Colonic mucosa (tissue), 4 donors: ENCODE data around the gene LRRTM4. TPM values are rescaled to one million over a fixed set of nuclear protein-coding genes. Genes with fewer than 3 reads are reported as not detected.

ENCODE experiments used
- DNase-seq: peaks from one replicate; pipeline ENCODE4 v3.0.0-alpha.2; 2020
- H3K27ac ChIP-seq: fragments of 200-600 bp; one replicate; pipeline ENCODE4 v1.8.0; 2021
- H3K27me3 ChIP-seq: fragments of 200-600 bp; one replicate; pipeline ENCODE4 v1.8.0; 2021
- H3K36me3 ChIP-seq: fragments of 200-600 bp; one replicate; pipeline ENCODE4 v1.8.0; 2021
- H3K4me1 ChIP-seq: fragments of 200-600 bp; one replicate; pipeline ENCODE4 v1.8.0; 2021; ENCODE audit warnings: mild to moderate bottlenecking
- H3K4me3 ChIP-seq: fragments of 200-600 bp; one replicate; pipeline ENCODE4 v1.8.0; 2021
- H3K9ac ChIP-seq, 2 donors: one replicate each; pipeline ENCODE4 v1.7.0; 2013; ENCODE audit warnings: control low read depth in 2 of 2, low read depth in 2 of 2, low read length in 2 of 2
- H3K9me3 ChIP-seq: fragments of 200-600 bp; one replicate; pipeline ENCODE4 v1.8.0; 2021
- CTCF ChIP-seq: fragments of 200-600 bp; IDR thresholded peaks from one replicate; pipeline ENCODE4 v1.8.0; 2022; ENCODE audit warnings: antibody characterized with exemption, mild to moderate bottlenecking
- intact Hi-C: fragments of 100-400 bp; cut with DNase I; formaldehyde crosslinking; loops from one replicate; pipeline ENCODE4 v1.14.1; 2022
- total RNA-seq, 2 donors: library from RNA; stranded (reverse); fragmentation: NEBNext Ultra II Directional in 1 of 2; extraction: Animal tissue kit (Norgen Biotek cat#: 25700) in 1 of 2; gene quantifications; one replicate each; pipeline ENCODE4 v1.2.1, GENCODE V29; 2021
- donor health status: healthy.
- donor health status: DM: no; HTN: no; CAD: no.
- donor health status: DM: no; HTN: no; CAD: no.

The LRRTM4 gene
- total RNA-seq, 2 donors from 2014 or later: 0.32 TPM; not detected in 1

DNA sequence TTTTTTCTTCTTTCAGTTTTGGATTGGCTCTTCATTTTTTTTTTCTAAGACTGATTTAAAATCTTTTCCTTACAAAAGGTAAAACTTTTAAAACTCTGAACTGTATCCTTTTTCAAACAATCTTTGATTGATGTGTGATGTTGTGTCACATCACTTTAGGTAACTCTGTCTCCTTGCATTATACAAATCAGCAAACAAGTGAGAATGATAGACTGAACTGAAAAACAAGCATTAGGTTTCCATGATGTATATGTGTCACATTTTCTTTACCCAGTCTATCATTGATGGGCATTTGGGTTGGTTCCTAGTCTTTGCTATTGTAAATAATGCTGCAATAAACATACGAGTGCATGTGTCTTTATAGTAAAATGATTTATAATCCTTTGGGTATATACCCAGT lies 655.7 kb downstream of the LRRTM4 start:
- H3K36me3 ChIP-seq: no peaks in the 10 kb centered on the region
- no peak overlapping the region for H3K27ac ChIP-seq
- intact Hi-C loops: no loop called here
- no peaks in the 10 kb centered on the region for H3K27me3 ChIP-seq
- DNase-seq: no peak
- TF ChIP-seq CTCF: no peak
- H3K9ac ChIP-seq: no peak overlapping the region
- H3K4me3 ChIP-seq: no peak overlapping the region
- H3K9me3 ChIP-seq: no peaks in the 10 kb centered on the region
- no peaks in the 10 kb centered on the region for H3K4me1 ChIP-seq

DNA sequence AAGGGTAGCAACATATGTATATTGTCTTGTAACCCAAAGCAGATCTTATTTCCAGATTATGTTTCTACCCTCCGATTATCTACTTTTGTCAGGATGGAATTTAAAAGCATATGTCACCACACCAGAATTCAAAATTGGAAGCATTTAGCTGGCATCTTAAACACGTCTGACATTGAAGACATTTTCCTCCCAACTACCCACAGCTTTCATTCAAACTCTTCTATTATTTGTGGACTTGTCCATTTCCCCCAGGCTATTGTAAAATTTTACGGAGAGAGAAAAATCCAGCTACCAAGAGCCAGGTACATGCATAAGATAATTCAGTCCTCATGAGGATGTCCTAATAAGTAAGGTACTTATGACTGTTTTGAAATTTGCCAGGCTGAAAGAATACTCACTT lies 659.3 kb downstream of the LRRTM4 start:
- H3K27me3 ChIP-seq: no peaks in the 10 kb centered on the region
- no peak overlapping the region for H3K9ac ChIP-seq
- no peak overlapping the region for H3K4me3 ChIP-seq
- H3K9me3 ChIP-seq: no peaks in the 10 kb centered on the region
- no peak for DNase-seq
- intact Hi-C loops: no loop called here
- TF ChIP-seq CTCF: no peak
- H3K27ac ChIP-seq: no peak overlapping the region
- H3K4me1 ChIP-seq: no peaks in the 10 kb centered on the region
- H3K36me3 ChIP-seq: no peaks in the 10 kb centered on the region

- no peaks in the 10 kb centered on the region for H3K27me3 ChIP-seq
- H3K4me3 ChIP-seq: no peak overlapping the region
- intact Hi-C loops: no loop called here
- no peaks in the 10 kb centered on the region for H3K4me1 ChIP-seq
- no peaks in the 10 kb centered on the region for H3K36me3 ChIP-seq
- H3K9ac ChIP-seq: no peak overlapping the region
- DNase-seq: no peak
- H3K27ac ChIP-seq: no peak overlapping the region
- no peak for TF ChIP-seq CTCF
- H3K9me3 ChIP-seq: no peaks in the 10 kb centered on the region
These were observed 660.5 kb downstream of the LRRTM4 start for GRCh38 chr2:76861708-76862107.

DNA sequence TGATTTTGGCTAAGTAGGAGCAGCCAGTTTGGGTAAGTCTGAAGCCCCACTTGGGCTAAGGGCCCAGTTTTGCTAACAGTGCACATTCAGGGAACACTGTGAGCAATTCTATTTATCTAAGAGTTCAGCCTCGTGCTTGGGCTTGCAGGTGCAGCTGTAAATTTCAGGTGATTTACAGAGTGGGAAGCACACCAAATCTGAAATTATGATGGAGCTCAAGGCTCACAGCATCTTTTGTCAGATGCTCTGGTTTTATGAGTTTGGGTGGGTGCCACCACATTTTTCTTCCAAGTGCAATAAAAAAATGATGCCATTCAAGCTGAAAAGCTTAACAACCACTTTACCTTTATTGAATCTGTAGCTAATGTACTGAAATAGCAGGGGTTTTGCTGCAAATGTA lies 671.2 kb downstream of the LRRTM4 start:
- intact Hi-C loops: no loop called here
- no peak for TF ChIP-seq CTCF
- DNase-seq: no peak
- Histone ChIP-seq H3K9ac (no peak overlapping the region), H3K9me3 (no peaks in the 10 kb centered on the region), H3K4me1 (no peaks in the 10 kb centered on the region), H3K27ac (no peak overlapping the region), H3K27me3 (no peaks in the 10 kb centered on the region), H3K4me3 (no peak overlapping the region), H3K36me3 (no peaks in the 10 kb centered on the region)

- no peak overlapping the region for H3K27ac ChIP-seq
- no peak for DNase-seq
- H3K36me3 ChIP-seq: no peaks in the 10 kb centered on the region
- no peaks in the 10 kb centered on the region for H3K9me3 ChIP-seq
- H3K9ac ChIP-seq: no peak overlapping the region
- no peaks in the 10 kb centered on the region for H3K27me3 ChIP-seq
- intact Hi-C loops: no loop called here
- no peak overlapping the region for H3K4me3 ChIP-seq
- no peak for TF ChIP-seq CTCF
- no peaks in the 10 kb centered on the region for H3K4me1 ChIP-seq
These were observed 673.1 kb downstream of the LRRTM4 start for GRCh38 chr2:76849086-76849485.

DNA sequence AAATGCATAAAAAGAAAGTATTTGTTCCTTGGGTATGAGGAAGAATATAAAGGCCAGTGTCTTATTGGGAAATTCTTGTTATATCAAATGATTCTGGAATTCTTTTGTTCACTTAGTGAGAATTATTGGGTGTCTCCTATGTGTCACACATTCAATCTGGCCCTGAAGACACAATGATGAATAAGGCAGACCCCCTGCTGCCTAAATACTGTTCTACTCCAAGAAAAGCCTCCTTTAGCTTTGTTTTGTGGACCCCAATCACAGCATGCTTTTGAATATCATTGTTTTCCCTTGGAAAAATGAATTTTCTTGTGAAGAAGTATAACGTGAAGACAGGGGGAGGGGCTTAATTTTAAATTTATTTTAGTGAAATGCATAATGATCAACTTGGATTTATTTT lies 682.4 kb downstream of the LRRTM4 start:
- Histone ChIP-seq H3K4me3 (no peak overlapping the region), H3K4me1 (no peaks in the 10 kb centered on the region), H3K36me3 (no peaks in the 10 kb centered on the region), H3K27ac (no peak overlapping the region), H3K27me3 (no peaks in the 10 kb centered on the region), H3K9me3 (no peaks in the 10 kb centered on the region), H3K9ac (no peak overlapping the region)
- no peak for TF ChIP-seq CTCF
- DNase-seq: no peak
- intact Hi-C loops: no loop called here
